Mesenteric fat pad (tissue), 1 donor: ENCODE measurements around the gene GSC2. TPM values are rescaled to one million over a fixed set of nuclear protein-coding genes. Genes with fewer than 3 reads are reported as not detected.

ENCODE experiments used
- DNase-seq: peaks from one replicate; pipeline ENCODE4 v3.0.0-alpha.2; 2020; ENCODE audit warnings: low spot score
- total RNA-seq: library from RNA; stranded (reverse); fragmentation: NEBNext Ultra II Directional; extraction: Animal tissue kit (Norgen Biotek cat#: 25700); gene quantifications from one replicate; pipeline ENCODE4 v1.2.1, GENCODE V29; 2021
- donor health status: DM: yes; HTN: yes; CAD: no.

Gene GSC2
- total RNA-seq, 1 donor from 2014 or later, result not detected

GRCh38 chr22:19122143-19122751, 27.8 kb downstream of the GSC2 start, which contains the start of gene DGCR2:
TSS of gene DGCR2 (minus strand) at chr22:19122412. CDS start at chr22:19122206, 206 bp downstream.
- peak; percentile 98 for DNase-seq

- DNase-seq, result no peak
Measured at GRCh38 chr22:19121631-19122142, 28.4 kb downstream of the GSC2 start.

GRCh38 chr22:19120829-19121630, 29.1 kb downstream of the GSC2 start:
- no peak for DNase-seq

GRCh38 chr22:19119949-19120348, 30.1 kb downstream of the GSC2 start:
- no peak for DNase-seq

- no peak for DNase-seq
Measured at GRCh38 chr22:19118329-19118880, 31.7 kb downstream of the GSC2 start.

GRCh38 chr22:19117111-19117512, 33.0 kb downstream of the GSC2 start:
- DNase-seq, result no peak

- DNase-seq, result no peak
Measured at GRCh38 chr22:19115628-19116027, 34.5 kb downstream of the GSC2 start.

GRCh38 chr22:19114984-19115552, 35.0 kb downstream of the GSC2 start:
- DNase-seq, result no peak

- no peak for DNase-seq
Measured at GRCh38 chr22:19113429-19113828, 36.7 kb downstream of the GSC2 start.

GRCh38 chr22:19111584-19111983, 38.5 kb downstream of the GSC2 start:
- DNase-seq, result no peak

GRCh38 chr22:19111140-19111539, 39.0 kb downstream of the GSC2 start:
- DNase-seq, result no peak

- no peak for DNase-seq
Measured at GRCh38 chr22:19110646-19111045, 39.4 kb downstream of the GSC2 start.

GRCh38 chr22:19110064-19110458, 40.0 kb downstream of the GSC2 start:
- DNase-seq, result peak; percentile 33

- DNase-seq, result peak; percentile 3
Measured at GRCh38 chr22:19109198-19110063, 40.7 kb downstream of the GSC2 start.

- DNase-seq, result peak; percentile 4
Measured at GRCh38 chr22:19108807-19109197, 41.3 kb downstream of the GSC2 start.

- peak; percentile 30 for DNase-seq
Measured at GRCh38 chr22:19107730-19108074, 42.4 kb downstream of the GSC2 start.

- DNase-seq, result peak; percentile 41
Measured at GRCh38 chr22:19106886-19107729, 43.0 kb downstream of the GSC2 start.

- DNase-seq, result peak; percentile 75
Measured at GRCh38 chr22:19105867-19106802, 44.0 kb downstream of the GSC2 start.

GRCh38 chr22:19105456-19105855, 44.6 kb downstream of the GSC2 start:
- DNase-seq, result peak; percentile 81
